Brain microvascular endothelial cell (primary cell): Measurements from ENCODE around the gene MIOX.

Experiments
- DNase-seq: peaks from one replicate; pipeline ENCODE4 v3.0.0-alpha.2; 2020
- H3K27ac ChIP-seq: fragments of 250-450 bp; sonication (Bioruptor Pico); 2 replicates; pipeline ENCODE4 v1.5.1; 2020; ENCODE audit warnings: mild to moderate bottlenecking, moderate library complexity
- H3K27me3 ChIP-seq: fragments of 250-450 bp; sonication (Bioruptor Pico); replicated peaks from 2 replicates; pipeline ENCODE4 v1.5.1; 2020; ENCODE audit warnings: mild to moderate bottlenecking
- H3K36me3 ChIP-seq: fragments of 250-450 bp; sonication (Bioruptor Pico); replicated peaks from 2 replicates; pipeline ENCODE4 v1.5.1; 2020; ENCODE audit warnings: mild to moderate bottlenecking
- H3K4me3 ChIP-seq: 2 replicates; pipeline ENCODE4 v1.5.1; 2011; ENCODE audit warnings: low read depth, mild to moderate bottlenecking, control low read depth, low read length, moderate library complexity
- CTCF ChIP-seq: IDR thresholded peaks from 2 replicates; pipeline ENCODE4 v1.5.1; 2011; ENCODE audit warnings: low read depth, mild to moderate bottlenecking, moderate library complexity, low read length, control low read depth, inconsistent platforms; ENCODE audit errors: missing control alignments
- in situ Hi-C: cut with HindIII; loops from 2 replicates; pipeline ENCODE4 v1.10.0; 2017; ENCODE audit warnings: low sequenced_read_pairs, low pct_ligation_motif_present

MIOX gene

GRCh38 chr22:50529897-50530579, 43.4 kb downstream of the MIOX start, which contains the start of gene TYMP:
TSS of gene TYMP (minus strand) at chr22:50530012. CDS start at chr22:50529709, 303 bp downstream.
- Histone ChIP-seq H3K4me3 (peak within 1 kb of the TSS; percentile 43), H3K27me3 (no peaks in the 10 kb centered on the region), H3K36me3 (no peaks in the 10 kb centered on the region), H3K27ac (peak within 1 kb of the TSS; percentile 5)
- peak; percentile 49 for DNase-seq
- in situ Hi-C loops: no loop called here
- no peak for TF ChIP-seq CTCF

GRCh38 chr22:50530580-50530876, 43.9 kb downstream of the MIOX start:
- in situ Hi-C loops: no loop called here
- Histone ChIP-seq H3K27ac (peak overlapping the region; percentile 5), H3K36me3 (no peaks in the 10 kb centered on the region), H3K27me3 (no peaks in the 10 kb centered on the region), H3K4me3 (peak overlapping the region; percentile 43)
- TF ChIP-seq CTCF: no peak
- no peak for DNase-seq

GRCh38 chr22:50530877-50531545, 44.4 kb downstream of the MIOX start:
- in situ Hi-C loops: no loop called here
- H3K27ac ChIP-seq: no peak overlapping the region

GRCh38 chr22:50531546-50531961, 44.9 kb downstream of the MIOX start:
- peak overlapping the region; percentile 48 for H3K4me3 ChIP-seq
- peak overlapping the region; percentile 34 for H3K27ac ChIP-seq
- in situ Hi-C loops: no loop called here
- no peak for TF ChIP-seq CTCF
- DNase-seq: no peak
- no peaks in the 10 kb centered on the region for H3K36me3 ChIP-seq
- H3K27me3 ChIP-seq: no peaks in the 10 kb centered on the region

More at GRCh38 chr22:50530877-50531545, 44.4 kb downstream of the MIOX start:
- DNase-seq: peak; percentile 60
- no peak for TF ChIP-seq CTCF
- Histone ChIP-seq H3K4me3 (peak overlapping the region; percentile 48), H3K36me3 (no peaks in the 10 kb centered on the region), H3K27me3 (no peaks in the 10 kb centered on the region)

GRCh38 chr22:50531962-50532674, 45.5 kb downstream of the MIOX start:
- Histone ChIP-seq H3K36me3 (no peaks in the 10 kb centered on the region), H3K27me3 (no peaks in the 10 kb centered on the region), H3K4me3 (peak overlapping the region; percentile 48), H3K27ac (peak overlapping the region; percentile 34)
- in situ Hi-C loops: no loop called here
- DNase-seq: peak; percentile 57
- TF ChIP-seq CTCF: no peak
